GM20431 (cell line): Measurements from ENCODE around the gene ZMYM4.
"Not testable (repeated sequence)": the region's sequence is repeated elsewhere in the genome, so short reads cannot be mapped to it uniquely, and the experiment has no call there.

Source experiments
- in situ Hi-C: fragments of 300-500 bp; cut with MseI, MboI; formaldehyde crosslinking; loops from one replicate; pipeline ENCODE4 v1.15.0; 2020; ENCODE audit warnings: low sequenced_read_pairs; ENCODE audit not compliant: unreplicated experiment

Gene ZMYM4

DNA sequence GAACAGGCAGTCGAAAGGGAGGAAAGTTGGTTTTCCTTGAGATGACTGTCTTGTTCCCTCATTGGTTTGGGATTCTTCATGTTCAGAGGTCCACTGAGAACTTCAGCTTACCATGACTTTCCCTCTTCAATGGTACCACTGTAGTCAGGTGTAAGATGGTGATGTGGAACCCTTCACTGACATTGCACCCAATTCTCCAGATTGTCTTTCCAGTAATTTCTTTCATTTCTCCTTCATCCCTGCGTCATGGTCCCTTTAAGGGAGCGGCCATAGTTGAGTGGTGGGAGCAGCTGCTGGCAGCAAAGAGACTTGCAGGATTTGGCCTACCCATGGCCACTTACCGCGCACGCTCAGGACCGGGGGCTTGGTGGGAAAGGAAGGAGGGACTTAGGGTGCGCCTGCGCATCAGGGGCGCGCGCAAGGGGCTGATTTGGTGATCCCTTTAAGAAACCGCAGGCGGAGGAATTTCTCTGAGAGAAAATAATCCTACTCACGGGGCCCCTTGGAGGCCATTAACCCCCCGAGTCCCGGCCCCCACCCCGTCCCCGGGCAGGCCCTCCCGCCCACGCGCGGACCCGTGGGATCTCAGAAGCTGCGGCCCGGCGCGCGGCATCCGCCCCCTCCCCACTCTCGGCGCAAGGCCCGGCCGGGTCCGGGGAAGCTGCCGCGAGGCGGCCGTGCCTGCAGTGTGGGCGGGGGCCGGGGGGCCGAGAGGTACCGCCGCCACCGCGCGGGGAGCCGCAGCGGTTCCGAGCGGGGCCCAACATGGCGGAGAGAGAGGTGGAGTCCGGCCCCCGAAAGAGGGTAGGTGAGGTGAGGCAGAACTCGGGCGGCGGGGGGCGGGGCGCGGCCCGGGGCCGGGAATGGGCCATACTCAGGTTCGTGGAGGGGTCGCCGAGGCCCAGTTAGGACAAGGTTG is at the start of gene ZMYM4:
ZMYM4 (plus strand) TSS at position 428 of the 919 bp plus-strand sequence; CDS start at position 766, 338 bp downstream.
- in situ Hi-C loops, result no loop called here

DNA sequence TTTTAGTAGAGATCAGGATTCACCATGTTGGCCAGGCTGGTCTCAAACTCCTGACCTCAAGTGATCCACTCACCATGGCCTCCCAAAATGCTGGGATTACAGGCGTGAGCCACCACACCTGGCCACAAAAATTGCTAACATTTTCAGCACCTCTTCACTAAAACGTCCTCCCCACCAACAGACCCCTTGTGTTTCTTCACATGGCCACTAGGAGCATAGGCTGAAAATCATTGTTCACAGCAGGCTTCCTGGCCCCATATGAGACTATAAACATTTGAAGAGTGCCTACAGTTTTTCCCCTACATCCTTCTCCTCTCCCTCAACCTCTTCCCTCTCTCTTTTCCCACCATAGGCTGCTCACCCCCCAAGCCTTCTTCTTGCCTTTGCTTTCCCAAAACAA is 47.5 kb upstream of the ZMYM4 start:
- in situ Hi-C loops, result no loop called here

DNA sequence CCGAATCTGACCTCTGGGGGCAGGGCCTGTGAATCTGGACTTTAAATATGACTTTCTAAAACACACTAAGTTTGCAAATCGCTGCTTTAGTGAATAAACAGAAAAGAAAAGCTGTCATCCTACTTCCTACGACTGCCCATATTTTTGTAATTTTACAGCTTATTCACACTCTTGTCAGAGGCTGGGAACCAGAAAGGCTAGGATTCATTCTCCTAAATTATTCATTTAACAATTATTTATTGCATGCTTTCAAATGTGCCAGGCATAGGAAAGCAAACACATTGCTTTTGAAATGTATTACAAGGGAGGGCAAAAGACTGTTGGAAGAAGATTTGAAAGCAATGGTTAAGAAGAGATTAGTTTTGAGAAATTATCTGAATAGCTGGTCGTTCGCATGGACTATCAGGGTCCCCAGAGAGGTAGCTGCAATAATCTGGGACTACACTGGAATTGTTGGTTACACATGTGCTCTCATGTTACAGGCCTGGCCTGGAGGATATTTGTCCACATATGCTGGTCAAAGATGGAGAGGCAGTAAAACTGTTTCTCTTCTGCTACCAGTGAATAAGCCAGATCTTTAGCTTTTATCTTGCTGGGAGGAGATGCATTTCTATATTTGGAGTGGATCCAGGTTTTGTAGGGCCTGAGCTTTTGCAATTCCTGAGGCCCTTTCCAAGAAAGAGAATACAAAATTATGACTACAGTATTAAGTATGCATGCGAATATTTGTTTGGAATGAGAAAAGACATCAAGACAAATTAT is 46.0 kb upstream of the ZMYM4 start:
- in situ Hi-C loops, result no loop called here

DNA sequence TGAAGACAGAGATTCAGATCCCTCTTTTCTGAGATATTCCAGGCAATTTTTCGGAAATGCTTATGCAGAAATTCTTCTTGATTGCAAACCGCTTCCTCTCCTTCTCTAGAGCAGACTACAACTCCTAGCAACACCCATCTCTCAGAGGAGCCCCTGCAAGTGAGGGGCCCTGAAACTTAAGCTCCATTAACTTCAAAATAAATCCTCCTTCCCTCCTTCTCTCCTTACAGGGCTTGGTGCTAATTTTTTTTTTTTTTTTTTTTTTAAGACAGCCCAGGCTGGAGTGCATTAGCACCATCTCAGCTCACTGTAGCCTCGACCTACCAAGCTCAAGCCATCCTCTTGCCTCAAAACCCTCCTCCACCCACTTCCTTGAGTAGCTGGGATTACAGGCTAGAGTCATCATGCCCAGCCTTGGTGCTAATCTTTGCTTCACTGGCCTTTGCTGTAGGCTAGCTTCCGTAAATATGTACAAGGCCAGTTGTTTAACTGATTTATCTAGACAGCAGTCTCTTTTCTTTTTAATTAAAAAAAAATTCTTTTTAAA is 45.4 kb upstream of the ZMYM4 start:
- in situ Hi-C loops, result no loop called here

DNA sequence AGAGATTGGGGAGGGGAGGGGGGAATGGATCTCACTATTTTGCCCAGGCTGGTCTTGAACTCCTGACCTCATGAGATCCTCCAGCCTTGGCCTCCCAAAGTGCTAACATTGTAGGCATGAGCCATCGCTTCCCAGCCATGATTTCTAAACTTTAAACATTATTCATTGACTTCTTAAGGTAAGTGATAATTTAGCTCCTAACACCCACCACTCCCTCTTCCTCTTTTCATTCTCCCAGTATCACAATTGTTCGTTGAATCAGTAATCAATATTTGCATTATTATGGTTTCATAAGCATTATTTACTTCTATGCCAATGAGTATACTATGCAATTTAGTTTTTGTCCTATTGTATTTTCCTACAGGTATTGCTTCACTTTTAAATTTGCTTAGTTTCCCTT is 42.0 kb upstream of the ZMYM4 start:
- in situ Hi-C loops, result no loop called here

DNA sequence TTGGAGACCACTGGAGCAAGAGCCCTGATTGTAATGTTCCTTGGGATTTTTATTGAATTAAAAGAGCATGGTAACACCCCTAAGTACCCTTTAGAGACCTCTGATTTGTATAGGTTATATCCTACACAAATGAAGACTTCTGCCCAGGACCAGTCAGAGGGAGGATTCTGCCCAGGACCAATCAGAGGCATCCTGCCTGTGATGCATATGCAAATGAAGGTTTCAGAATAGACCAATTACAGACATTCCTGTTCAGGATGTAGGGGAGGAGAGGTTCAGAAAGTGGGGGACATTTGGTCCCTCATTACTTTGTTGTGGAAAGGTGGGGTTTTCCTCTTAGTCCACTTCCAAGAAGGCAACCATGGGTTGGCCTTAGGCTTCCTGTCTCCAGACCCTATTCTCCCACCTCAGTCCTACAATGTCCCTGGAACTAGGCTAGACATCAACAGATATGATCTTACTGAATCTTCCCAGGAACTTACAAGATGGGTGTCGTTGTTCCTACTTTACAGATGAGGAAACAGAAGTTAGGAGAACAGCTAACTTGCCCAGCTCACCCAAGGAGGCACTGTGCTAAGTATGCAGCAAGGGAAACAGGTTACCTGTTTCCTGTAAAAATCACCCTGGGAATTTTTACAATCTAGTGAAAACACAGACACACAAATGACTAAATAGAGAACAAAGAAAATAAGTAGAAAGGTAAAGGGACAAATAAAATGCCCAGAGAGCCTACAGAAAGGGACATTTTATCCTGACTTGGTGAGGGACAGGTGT is 38.7 kb upstream of the ZMYM4 start:
- in situ Hi-C loops, result no loop called here

DNA sequence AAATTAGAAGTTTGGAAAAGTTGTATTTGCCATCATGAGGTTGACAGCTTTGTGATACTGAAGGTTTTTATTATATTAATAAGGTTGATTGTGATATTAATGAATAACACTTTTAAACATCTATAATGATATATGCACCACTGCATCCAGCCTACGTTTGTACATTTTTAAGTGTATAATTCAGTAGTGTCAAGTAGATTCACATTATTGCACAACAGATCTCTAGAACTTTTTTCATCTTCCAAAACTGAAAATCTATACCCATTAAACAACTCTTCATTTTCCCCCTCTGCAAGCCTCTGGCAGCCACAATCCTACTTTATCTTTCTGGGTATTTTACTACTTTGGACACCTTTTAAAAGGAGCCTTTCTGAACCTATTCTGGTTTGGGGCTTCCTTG is 37.2 kb upstream of the ZMYM4 start:
- in situ Hi-C loops, result no loop called here

DNA sequence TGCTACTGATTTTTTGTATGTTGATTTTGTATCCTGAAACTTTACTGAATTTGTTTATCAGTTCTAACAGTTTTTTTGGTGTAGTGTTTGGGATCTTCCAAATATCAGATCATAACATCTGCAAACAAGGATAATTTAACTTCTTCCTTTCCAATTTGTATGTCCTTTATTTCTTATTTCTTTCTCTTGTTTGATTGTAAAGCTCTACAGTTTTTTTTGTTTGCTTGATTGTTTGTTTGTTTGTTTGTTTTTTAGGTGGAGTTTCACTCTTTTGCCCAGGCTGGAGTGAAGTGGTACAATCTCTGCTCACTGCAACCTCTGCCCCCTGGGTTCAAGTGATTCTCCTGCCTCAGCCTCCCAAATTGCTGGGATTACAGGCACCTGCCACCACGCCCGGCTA is 31.7 kb upstream of the ZMYM4 start:
- in situ Hi-C loops, result not testable (repeated sequence)

DNA sequence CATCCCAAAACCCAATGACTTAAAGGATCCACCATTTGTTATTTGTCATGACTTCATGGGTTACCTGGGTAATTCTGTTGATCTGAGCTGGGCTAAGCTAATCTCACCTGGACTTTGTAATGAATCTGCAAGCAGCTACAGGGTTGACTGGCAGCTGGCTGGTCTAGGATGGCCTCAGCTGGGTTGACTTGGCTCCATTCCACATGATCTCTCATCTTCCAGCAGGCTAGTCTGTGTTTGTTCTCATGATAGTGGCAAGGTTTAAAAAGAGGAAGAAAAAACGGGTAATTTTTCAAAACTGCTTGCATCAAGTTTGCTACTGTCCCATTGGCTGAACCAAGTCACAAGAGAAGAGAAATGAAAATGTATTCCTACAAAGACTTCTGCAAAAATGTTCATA is 24.8 kb upstream of the ZMYM4 start:
- in situ Hi-C loops, result no loop called here

DNA sequence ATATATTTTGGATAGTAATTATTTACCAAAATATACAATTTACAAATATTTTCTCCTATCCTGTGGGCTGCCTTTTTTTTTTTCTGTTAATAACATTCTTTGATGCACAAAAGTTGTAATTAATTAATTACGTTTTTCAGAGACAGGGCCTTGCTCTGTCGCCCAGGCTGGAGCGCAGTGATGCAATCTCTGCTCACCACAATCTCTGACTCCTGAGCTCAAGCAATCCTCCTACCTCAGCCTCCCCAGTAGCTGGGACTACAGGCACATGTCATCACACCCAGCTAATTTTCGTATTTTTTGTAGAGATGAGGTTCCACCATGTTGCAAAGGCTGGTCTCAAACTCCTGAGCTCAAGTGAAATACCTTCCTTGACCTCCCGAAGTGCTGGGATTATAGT is 21.3 kb upstream of the ZMYM4 start:
- in situ Hi-C loops, result no loop called here

DNA sequence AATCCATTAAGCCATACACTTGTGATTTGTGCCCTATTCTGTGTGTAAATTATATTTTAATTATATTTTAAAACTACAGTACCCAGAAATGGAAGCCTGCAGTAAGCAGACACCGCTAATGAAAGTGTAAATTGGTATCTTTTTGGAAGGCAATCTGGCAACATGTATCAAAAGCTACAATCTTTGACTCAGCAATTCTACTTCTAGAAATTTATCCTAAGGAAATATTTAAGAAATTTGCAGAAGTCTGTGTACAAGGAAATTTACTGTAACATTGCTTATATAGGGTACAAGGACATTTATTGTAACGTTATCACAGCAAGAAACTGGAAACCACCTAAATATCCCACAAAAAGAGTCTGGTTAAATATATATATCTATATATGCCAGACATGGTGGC is 14.6 kb upstream of the ZMYM4 start:
- in situ Hi-C loops, result no loop called here

DNA sequence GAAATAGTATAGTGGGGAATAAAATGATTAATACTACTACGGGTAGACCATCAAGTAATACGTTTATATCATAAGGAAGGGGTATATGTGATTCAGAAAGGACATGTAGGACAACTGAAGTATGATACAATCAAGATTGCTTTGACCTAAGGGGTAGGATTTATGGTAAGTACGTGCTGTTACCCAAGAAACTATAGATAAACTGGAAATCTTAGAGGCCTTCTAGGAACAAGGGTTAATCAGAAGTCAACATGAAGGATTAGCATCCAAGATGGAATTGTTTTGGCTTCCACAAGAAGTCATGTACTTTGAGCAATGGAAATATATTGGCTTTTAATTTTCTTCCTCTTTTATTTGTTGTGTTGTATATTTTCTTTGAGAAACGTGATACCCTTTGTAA is 13.2 kb upstream of the ZMYM4 start:
- in situ Hi-C loops, result no loop called here

DNA sequence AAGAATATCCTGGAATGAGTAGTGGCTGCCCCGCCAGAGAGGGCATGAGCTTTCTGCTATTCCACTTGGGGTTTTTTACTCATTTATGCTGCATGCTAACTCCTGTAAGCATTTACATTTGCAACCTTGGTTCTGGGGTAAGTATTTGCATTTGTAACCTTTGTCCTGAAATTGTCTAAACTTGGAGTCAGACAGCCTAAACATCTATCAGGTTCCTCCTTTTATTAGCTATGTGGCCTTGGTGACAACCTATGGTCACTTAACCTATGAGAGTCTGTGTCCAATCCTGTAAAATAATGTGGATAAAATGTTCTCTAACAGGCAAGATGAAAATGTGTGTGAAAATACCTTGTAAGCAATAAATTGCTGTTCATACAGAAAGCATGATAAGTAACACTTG is 8.9 kb upstream of the ZMYM4 start:
- in situ Hi-C loops, result no loop called here

DNA sequence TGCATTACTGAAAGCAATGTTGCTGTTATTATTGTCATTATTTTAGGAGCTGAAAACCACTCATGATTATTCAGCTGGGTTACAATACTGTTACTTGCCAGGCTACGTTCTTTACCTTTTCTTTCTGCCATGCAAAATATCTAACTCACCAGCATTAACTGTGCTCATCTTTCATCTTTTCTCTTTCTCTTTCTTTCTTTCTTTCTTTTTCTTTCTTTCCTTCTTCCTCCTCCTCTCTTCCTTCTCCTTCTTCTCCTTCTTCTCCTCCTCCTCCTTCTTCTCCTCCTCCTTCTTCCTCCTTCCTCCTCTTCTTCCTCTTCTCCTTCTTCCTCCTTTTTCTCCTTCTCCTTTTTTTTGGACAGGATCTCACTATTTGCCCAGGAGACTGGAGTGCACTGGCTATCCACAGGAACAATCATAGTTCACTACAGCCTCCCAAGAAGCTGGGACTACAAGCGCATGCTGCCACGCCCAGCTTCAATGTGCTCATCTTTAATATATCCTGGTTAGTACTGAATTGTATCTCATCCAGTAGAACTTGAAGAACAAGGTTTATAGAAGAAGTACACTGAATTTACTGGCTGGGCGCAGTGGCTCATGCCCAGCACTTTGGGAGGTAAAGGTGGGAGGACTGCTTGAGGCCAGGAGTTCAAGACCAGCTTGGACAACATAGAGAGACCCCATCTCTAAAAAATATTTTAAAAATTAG is 6.9 kb upstream of the ZMYM4 start:
- in situ Hi-C loops, result no loop called here

DNA sequence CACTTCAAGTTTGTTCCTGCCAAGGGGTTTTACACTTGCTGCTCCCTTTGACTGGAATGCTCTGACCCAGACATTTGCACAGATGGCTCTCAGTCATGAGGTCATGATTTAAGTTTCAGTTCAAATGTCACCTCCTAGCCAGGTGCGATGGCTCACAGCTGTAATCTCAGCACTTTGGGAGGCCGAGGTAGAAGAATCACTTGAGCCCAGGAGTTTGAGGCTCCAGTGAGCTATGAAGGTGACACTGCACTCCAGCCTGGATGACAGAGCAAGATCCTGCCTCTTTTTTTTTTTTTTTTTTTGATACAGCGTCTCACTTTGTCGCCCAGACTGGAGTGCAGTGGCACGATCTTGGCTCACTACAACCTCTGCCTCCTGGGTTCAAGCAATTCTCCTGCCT is 4.5 kb upstream of the ZMYM4 start:
- in situ Hi-C loops, result no loop called here

DNA sequence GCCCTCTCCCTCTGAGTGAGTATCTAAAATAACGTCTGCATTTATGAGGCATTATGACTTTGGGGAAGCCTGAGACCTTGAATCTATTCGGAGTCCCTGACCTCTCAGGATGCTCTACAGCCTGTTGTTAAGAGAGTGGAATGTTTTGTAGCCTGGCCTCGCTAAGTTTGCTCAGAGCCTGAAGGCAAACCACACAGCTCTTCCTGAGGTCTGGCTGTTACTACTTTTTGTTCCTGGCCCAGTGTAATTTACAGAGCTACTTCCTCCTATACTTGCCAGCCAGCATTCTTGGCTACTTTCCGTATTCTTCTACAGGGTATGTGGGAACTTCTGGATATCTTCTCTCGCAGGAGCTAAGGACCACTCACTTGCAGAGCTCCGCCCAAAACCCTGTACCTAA is 3.6 kb upstream of the ZMYM4 start:
- in situ Hi-C loops, result no loop called here

DNA sequence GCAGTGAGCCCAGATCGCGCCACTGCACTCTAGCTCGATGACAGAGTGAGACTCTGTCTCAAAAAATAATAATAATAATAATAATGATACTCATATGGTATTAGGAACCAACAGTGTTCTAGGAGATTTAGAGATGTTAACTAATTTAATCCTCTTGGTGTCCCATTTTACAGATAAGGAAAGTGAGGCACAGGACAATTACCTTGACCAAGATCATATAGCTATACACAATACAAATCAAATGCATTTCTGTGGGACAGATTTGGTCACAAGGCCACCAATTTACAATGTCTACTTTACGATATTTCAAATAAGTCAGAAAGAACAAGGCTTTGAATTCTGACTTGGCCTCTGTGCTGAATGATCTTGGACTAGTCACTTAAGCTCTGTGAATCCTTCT is 2.2 kb upstream of the ZMYM4 start:
- in situ Hi-C loops, result no loop called here

DNA sequence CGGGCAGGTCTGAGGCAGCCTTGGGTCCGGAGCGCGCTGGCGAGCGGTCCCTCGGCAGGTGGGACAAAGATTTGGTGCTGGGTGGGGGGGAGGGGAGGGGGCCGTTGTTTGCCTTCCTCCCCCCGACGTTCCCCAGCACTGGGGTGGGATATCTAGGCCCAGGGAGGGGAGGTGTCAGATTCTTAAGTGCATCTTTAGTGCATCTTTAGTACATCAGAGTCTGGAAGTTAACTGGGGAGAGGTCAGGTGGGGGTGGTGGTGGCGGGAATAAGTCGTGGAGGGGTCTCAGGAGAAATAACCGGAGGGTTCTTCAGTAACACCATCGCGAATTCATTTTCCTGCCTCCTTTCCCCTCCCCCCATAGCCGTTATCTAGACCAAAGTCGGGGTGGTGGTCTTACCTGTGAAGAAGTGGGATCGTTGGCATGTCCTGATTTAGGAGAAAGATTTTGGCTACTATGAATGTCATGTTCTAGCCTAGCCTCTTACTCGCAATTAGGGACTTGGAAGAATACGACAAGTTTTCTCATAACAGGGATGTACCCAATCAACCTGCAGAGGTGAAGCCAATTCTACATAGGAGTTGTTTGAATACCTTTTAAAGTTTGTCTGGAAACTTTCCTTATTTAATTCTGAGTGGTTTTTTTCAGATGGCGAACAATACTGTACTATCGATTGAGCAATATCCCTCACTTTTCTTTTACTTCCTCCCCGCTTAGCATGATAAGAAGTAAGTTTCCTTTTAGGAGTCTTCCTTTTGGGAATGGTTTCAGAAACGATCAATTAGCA is 886 bp downstream of the ZMYM4 start:
- in situ Hi-C loops, result no loop called here

DNA sequence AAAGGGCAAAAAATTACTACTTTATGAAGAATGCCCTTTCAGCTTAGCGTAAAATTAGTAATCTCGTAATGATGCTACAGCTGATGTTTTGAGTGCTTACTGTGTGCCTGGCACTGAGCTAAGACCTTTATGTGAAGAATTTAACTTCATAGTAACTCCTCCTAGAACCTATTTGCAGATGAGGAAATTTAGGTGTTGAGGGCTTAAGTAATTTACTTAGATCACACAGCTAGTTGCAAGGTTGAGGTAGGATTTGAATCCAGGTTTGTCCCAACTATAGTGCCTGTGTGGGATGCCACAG is 1.4 kb downstream of the ZMYM4 start:
- in situ Hi-C loops, result no loop called here
